Measurements from ENCODE around the gene SMCO2.

The SMCO2 gene

GRCh38 chr12:27537855-27538675 is 91.5 kb downstream of the SMCO2 start:
- Histone ChIP-seq H3K4me1 (ENCODE audit: control insufficient read depth, low read length) (peaks cover 33% of the 10 kb centered on the region), H4K20me1 (ENCODE audit: control insufficient read depth, insufficient read depth, low read depth, low read length) (no peaks in the 10 kb centered on the region), H3K27ac (ENCODE audit: low read depth, low read length) (no peak overlapping the region), H3K36me3 (ENCODE audit: control insufficient read depth, low read length) (no peaks in the 10 kb centered on the region), H3K27me3 (ENCODE audit: control insufficient read depth, low read length) (no peaks in the 10 kb centered on the region), H3F3A (ENCODE audit: control insufficient read depth, insufficient read depth) (0 out of 2 replicates have a peak, but pooled peaks cover 6% of the 10 kb centered on the region), H3K4me2 (ENCODE audit: low read length) (no peak overlapping the region), H3K4me3 (ENCODE audit: low read length) (no peak overlapping the region), H3K9me3 (ENCODE audit: control insufficient read depth, insufficient read depth, low read length) (no peaks in the 10 kb centered on the region), H3K9me2 (replicated peaks; ENCODE audit: control insufficient read depth, low read length) (no peaks in the 10 kb centered on the region), H3K79me2 (ENCODE audit: control insufficient read depth, low read length) (no peaks in the 10 kb centered on the region)
- TF ChIP-seq EZH2phosphoT487 (IDR thresholded peaks at IDR 0.05; ENCODE audit: borderline replicate concordance, low read length) (no peak), CTCF (IDR thresholded peaks at IDR 0.05; ENCODE audit: low read depth, low read length, poor library complexity, severe bottlenecking) (no peak)

GRCh38 chr12:27539191-27539631 is 92.7 kb downstream of the SMCO2 start:
- Histone ChIP-seq H3K79me2 (ENCODE audit: control insufficient read depth, low read length) (no peaks in the 10 kb centered on the region), H3K9me3 (ENCODE audit: control insufficient read depth, insufficient read depth, low read length) (no peaks in the 10 kb centered on the region), H3K4me2 (ENCODE audit: low read length) (no peak overlapping the region), H3K27me3 (ENCODE audit: control insufficient read depth, low read length) (no peaks in the 10 kb centered on the region), H3K4me3 (ENCODE audit: low read length) (no peak overlapping the region), H3K4me1 (ENCODE audit: control insufficient read depth, low read length) (peaks cover 26% of the 10 kb centered on the region), H3F3A (ENCODE audit: control insufficient read depth, insufficient read depth) (0 out of 2 replicates have a peak, but pooled peaks cover 6% of the 10 kb centered on the region), H3K27ac (ENCODE audit: low read depth, low read length) (no peak overlapping the region), H4K20me1 (ENCODE audit: control insufficient read depth, insufficient read depth, low read depth, low read length) (no peaks in the 10 kb centered on the region), H3K36me3 (ENCODE audit: control insufficient read depth, low read length) (no peaks in the 10 kb centered on the region), H3K9me2 (replicated peaks; ENCODE audit: control insufficient read depth, low read length) (no peaks in the 10 kb centered on the region)
- TF ChIP-seq EZH2phosphoT487 (IDR thresholded peaks at IDR 0.05; ENCODE audit: borderline replicate concordance, low read length) (no peak), CTCF (IDR thresholded peaks at IDR 0.05; ENCODE audit: low read depth, low read length, poor library complexity, severe bottlenecking) (no peak)

- Histone ChIP-seq H3K27me3 (ENCODE audit: control insufficient read depth, low read length) (no peaks in the 10 kb centered on the region), H3K4me3 (ENCODE audit: low read length) (no peak overlapping the region), H3K79me2 (ENCODE audit: control insufficient read depth, low read length) (no peaks in the 10 kb centered on the region), H4K20me1 (ENCODE audit: control insufficient read depth, insufficient read depth, low read depth, low read length) (no peaks in the 10 kb centered on the region), H3K36me3 (ENCODE audit: control insufficient read depth, low read length) (no peaks in the 10 kb centered on the region), H3F3A (ENCODE audit: control insufficient read depth, insufficient read depth) (no peaks in the 10 kb centered on the region), H3K4me2 (ENCODE audit: low read length) (no peak overlapping the region), H3K9me2 (replicated peaks; ENCODE audit: control insufficient read depth, low read length) (no peaks in the 10 kb centered on the region), H3K4me1 (ENCODE audit: control insufficient read depth, low read length) (peaks cover 8% of the 10 kb centered on the region), H3K9me3 (ENCODE audit: control insufficient read depth, insufficient read depth, low read length) (no peaks in the 10 kb centered on the region), H3K27ac (ENCODE audit: low read depth, low read length) (no peak overlapping the region)
- no peak for TF ChIP-seq CTCF (IDR thresholded peaks at IDR 0.05; ENCODE audit: low read depth, low read length, poor library complexity, severe bottlenecking)
- TF ChIP-seq EZH2phosphoT487 (IDR thresholded peaks at IDR 0.05; ENCODE audit: borderline replicate concordance, low read length), result no peak
Measured at GRCh38 chr12:27541031-27541719, 94.6 kb downstream of the SMCO2 start.
